ENCODE data around the gene TXNDC8.

TXNDC8 gene

GRCh38 chr9:110293248-110293647 lies 44.4 kb downstream of the TXNDC8 start:
- H3K4me3 ChIP-seq (ENCODE audit: low read depth, low read length), result no peak overlapping the region
- no peak for TF ChIP-seq CTCF (IDR thresholded peaks at IDR 0.05; ENCODE audit: low read depth, low read length)

- H3K4me3 ChIP-seq (ENCODE audit: low read depth, low read length), result no peak overlapping the region
- no peak for TF ChIP-seq CTCF (IDR thresholded peaks at IDR 0.05; ENCODE audit: low read depth, low read length)
Observed at GRCh38 chr9:110291921-110292557, 45.6 kb downstream of the TXNDC8 start.

GRCh38 chr9:110290001-110290400 lies 47.7 kb downstream of the TXNDC8 start:
- H3K4me3 ChIP-seq (ENCODE audit: low read depth, low read length), result no peak overlapping the region
- TF ChIP-seq CTCF (IDR thresholded peaks at IDR 0.05; ENCODE audit: low read depth, low read length), result no peak

GRCh38 chr9:110288503-110288902 lies 49.2 kb downstream of the TXNDC8 start:
- H3K4me3 ChIP-seq (ENCODE audit: low read depth, low read length), result no peak overlapping the region
- TF ChIP-seq CTCF (IDR thresholded peaks at IDR 0.05; ENCODE audit: low read depth, low read length), result no peak

- TF ChIP-seq CTCF (IDR thresholded peaks at IDR 0.05; ENCODE audit: low read depth, low read length), result no peak
- no peak overlapping the region for H3K4me3 ChIP-seq (ENCODE audit: low read depth, low read length)
Observed at GRCh38 chr9:110287289-110287680, 50.4 kb downstream of the TXNDC8 start.

- no peak overlapping the region for H3K4me3 ChIP-seq (ENCODE audit: low read depth, low read length)
- TF ChIP-seq CTCF (IDR thresholded peaks at IDR 0.05; ENCODE audit: low read depth, low read length), result no peak
Observed at GRCh38 chr9:110284211-110284844, 53.3 kb downstream of the TXNDC8 start.

GRCh38 chr9:110283751-110284150 lies 53.9 kb downstream of the TXNDC8 start:
- H3K4me3 ChIP-seq (ENCODE audit: low read depth, low read length), result no peak overlapping the region
- TF ChIP-seq CTCF (IDR thresholded peaks at IDR 0.05; ENCODE audit: low read depth, low read length), result no peak
